ENCODE measurements around the gene MSI2.

The MSI2 gene

DNA sequence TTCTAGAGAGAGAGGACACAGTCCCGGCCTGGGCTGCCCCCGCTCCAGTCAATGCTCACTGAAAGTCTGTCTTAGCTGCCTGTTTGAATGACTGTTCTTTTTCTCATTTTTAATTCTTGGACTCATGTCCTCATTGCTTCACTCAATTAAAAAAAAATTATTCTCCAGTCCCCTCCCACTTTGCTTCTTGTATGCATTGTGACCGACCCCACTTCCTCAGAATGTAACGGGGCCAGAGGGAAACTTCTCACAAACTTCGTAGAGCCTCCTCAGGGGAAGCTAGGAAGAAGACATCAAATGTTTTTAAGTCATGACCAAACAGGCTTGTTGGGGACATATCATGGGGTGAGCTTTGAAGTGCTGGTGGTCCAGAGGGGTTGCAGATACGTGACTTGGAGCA is 375.5 kb downstream of the MSI2 start:
- no peak for DNase-seq

DNA sequence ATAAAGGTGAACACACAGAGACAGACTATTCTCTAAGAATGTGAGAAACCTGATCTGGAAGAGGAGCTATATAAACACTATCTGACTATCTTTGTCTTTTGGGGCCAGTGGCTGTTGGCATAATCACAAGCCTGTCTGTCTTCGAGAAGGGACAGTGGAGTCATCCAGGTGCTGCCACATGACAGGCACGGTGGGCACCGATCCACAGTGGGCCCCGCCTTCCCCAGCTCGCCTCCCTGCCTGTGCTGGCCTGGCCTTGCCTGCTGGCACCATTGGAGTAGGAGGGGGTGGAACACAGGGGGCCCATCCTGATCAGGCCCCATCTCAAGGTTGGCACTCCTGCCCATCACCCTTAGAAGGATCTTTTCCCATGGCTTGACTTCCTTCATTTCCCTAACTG is 376.0 kb downstream of the MSI2 start:
- no peak for DNase-seq

DNA sequence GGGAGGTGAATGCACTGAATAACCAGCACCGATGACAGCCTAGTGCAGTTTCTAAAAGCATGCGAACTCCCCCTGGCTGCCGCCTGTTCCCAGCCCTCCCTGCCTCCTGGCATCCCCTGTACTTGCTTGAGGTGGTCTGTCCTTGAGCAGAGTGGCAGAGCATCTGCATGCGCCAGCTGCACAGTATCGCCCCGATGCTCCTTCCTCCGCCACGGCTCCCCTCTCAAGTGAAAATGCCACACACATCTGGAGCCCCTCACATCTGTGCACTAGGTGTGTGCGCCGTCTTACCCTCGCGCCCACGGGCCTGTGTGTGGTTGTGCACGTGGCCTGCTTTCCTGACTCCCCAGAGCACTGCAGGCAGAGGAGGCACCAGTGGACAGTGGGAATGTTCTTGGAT is 376.9 kb downstream of the MSI2 start:
- DNase-seq = no peak

DNA sequence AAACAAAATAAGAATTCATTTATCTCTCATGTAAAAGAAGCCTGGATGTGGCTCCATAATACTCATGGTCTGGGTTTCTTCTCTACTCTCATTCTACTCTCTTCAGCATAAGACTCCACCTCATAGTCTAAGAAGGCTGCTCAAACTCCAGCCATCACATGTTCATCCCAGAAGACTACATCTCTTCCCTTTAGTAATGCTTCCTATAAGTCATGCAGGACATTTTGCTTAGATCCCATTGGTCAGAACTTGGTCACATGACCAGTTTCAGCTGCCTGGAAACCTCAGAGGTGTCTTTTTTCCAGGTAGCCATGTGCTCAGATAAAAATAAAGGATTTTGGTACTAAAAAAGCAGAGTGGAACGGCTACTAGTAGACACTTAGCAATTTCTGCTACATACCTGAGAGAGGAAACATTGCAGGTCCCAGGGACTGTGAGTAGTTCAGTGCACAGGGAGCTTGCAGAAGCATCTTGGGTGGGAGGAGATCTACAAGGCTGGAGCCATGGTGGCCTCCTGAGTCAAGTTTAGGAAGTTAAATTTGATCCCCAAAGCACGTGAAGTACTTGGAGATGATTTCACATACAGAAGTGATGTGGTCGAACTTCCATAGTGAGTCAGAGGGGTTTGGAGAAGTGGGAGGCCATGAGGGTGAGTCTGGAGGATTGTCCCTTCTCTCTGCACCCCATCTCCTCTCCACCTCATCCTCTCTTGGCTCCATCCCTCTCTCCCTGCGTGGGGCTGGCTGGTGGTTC is 378.6 kb downstream of the MSI2 start:
- DNase-seq = no peak

- no peak for DNase-seq
These were observed 380.0 kb downstream of the MSI2 start for GRCh38 chr17:57636274-57636673.

DNA sequence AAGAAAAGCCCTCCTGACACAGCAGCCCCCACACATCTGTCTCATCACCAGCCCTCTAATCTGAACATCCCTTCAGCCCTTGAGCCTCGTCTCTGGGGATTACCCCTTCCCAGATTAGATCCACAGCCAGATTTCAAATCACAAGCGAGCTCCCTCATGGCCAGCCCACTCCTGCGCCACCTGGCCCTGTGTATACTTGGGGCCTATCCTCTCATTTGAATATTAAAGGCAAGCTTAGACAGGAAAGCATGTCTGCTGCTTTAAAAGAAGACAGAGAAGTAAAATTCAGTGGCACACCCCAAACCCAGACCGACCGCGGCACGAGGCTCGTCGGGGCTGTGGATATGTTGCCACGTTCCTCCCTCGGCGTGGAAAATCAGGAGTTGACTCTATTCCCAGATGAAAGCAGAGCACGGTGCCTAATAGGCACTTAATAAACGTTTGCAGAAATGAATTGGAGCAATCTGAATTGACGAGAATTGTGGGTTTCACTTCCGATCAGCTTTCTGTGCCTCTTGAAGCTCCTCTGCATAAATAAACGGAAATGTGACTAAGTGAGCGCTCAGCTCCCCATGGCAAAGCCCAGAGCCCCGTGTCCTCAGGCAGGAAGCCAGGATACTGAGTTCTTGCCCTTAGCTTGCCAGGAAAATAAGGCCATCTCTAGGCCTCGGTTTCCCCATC is 380.8 kb downstream of the MSI2 start:
- DNase-seq = no peak

DNA sequence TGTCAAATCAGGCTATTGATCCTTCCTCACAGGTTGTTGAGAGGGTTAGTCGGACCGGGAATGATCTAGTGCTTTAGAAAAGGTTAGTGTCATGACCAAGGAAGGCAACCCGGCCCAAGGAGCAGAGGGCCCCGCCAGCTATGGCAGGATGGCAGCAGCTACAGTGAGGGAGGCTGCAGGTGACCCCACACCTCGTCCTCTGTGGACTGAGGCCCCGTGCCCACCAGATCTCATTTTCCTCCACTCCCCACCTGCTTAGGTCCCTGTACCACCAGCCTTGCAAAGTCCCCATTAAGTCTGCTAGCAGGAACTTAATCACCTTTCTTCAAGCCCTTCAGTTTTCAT is 381.3 kb downstream of the MSI2 start:
- no peak for DNase-seq

DNA sequence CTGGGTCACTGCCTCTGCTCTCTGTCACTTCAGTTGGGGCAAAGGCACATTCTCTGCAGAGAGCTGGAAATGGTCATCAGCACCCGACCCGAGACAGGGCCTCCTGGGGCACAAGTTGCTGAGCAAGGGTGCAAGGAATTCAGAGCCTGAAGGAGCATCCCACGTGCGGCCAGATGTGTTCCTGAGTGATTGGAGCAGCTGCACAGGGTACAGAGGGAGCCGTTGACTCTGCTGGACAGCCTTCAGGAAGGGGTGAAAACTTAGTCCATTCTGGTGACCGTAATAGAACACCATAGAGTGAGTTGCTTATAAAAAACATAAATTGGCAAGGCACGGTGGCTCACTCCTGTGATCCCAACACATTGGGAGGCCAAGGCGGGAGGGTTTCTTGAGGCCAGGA is 382.0 kb downstream of the MSI2 start:
- no peak for DNase-seq

GRCh38 chr17:57639381-57639780 is 383.1 kb downstream of the MSI2 start:
- DNase-seq = no peak

DNA sequence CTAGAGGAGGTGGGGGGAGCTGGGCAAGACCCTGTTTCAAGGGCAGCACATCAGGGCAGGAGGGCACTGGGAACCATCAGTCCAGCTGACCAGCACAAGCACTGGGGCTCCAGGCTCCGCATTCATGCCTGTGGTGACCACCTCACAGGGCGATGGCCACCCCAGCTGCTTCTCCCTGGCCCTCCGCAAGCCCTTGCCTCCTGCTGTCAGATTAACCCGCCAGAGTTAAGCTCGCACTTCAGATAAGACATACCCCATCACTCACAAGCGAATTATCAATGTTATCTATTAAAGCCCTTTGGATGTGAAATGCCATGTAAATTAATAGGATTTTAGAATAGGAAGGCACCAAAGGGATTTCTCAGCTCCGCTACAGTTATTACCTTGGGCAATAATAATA is 383.8 kb downstream of the MSI2 start:
- no peak for DNase-seq

DNA sequence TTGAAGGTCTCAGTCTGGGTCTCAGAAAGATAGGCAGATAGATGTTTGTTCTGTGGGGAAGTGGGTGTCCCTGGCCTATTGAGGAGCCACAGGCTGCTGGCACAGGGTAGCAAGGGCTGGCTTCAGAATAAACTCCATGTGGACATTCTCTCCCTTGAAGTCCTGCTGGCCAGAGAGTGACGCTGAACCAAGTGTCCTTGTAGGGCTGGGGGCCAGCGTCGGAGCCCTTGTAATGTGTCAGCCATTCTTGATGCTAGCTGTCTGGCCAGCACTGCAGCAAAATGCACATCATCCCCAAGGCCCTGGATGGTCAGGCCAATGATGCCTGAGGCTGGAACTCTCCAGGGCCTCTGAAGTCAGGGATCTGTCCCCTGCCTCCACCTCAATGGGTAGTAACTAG is 385.4 kb downstream of the MSI2 start:
- DNase-seq = no peak

GRCh38 chr17:57643062-57643461 is 386.7 kb downstream of the MSI2 start:
- no peak for DNase-seq

DNA sequence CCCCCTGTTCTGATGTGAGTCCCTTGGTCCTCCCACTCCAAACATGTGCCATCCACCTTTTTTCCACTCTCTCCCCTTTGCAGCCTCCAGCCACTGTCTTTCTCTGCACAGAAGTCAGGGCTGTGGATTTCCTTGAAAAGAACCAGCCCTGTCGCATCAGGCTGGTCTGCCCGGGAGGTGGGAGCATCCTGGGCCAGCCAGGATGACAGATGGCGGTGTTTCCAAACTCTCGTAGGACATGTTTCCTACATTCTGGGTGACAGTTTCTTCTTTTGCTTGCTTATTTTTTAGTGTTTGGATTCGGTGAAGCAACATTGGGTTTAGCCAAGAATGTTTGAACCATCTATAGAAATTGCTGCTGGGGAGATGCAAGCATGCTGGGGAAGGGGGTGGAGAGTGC is 388.0 kb downstream of the MSI2 start:
- DNase-seq = no peak

DNA sequence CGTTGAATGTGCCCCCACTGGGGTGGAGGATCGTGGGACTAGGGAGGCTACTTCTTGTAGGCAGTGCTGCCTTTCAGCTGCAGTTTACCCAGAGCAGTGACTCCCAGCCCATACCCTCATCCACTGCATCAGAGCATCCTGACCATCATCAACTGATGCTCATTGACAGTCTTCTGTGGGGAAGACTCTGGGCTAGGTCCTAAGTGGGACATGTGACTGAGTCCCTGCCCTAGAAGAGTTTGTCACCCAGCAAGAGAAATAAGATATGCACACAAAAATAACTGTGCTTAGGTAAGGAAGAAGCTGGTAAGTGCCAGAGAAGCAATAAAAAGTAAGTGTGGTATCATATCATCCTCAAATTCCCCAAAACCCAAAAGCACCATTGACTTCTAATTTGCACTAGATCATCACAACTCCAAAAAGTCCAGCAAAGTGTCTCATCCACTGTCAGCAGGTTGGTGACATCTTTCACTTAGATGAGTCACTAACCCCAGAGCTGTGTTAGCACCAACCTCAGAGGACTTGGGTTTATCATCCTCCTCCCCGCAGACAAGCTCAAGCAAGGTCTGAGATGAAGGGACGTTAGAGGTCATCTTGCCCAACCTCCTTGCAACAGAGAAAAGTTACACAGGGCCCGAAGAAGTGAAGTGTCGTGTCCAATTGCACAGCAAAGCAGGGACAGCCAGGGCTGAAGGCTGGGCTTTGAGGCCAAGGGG is 389.8 kb downstream of the MSI2 start:
- no peak for DNase-seq

DNA sequence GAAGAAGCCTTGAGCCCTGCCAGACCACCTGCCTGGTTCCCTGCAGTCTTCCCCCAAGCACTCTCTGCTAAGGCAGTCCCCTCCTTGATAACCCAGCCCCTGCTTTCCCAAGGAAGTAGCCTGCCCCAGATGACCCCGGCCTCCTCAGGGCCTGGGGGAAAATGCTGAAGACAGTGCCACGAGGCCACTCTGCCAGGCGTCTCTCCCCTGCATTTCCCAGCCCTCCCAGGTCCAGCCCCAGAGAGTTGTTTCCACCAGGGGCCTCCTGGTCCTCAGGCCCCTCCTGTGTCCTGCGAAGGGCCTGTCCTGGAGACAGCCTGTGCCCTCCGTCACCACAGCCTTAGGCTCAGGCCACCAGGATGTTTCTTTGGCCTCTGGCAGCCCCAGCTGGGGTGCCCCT is 392.4 kb downstream of the MSI2 start:
- no peak for DNase-seq

GRCh38 chr17:57649191-57649590 is 392.9 kb downstream of the MSI2 start:
- DNase-seq = no peak

DNA sequence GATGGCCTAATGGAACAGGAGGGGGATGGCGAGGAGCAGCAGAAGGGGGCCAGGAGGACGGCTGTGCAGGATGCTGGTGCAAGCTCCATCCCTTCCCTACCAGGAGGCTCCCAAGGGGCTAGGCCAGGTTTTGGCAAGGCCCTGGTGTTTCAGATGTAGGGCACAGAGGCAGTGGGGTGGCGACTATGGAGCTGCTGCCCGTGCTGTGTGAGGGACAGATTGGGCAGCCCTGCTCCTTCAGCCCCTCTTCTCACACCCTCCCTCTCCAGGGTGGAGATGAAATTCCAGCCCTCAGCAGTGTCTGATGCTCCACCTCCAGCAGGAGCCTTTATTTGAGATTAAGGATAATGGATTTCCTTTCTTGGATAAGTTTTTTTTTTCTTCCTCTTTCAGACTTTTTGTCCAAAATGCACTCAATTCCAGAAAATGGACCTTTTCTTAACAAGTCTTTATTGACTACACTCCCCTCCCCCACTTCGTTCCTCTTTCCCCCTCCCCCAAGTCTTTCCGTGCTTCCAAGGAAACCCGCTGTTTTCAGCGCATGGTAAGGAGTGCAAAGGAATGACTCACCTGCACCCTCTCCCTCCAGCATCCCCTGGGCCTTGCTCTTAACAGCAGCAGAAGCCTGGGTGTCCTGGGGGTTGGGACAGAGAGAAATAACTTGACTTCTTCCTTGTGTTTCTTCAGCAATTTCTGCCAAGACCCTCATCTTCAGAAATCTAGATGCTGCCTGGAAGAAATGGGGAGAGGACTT is 393.6 kb downstream of the MSI2 start:
- DNase-seq = no peak

GRCh38 chr17:57650548-57650947 is 394.2 kb downstream of the MSI2 start:
- no peak for DNase-seq

- no peak for DNase-seq
These were observed 395.1 kb downstream of the MSI2 start for GRCh38 chr17:57651451-57651850.

- no peak for DNase-seq
These were observed 395.7 kb downstream of the MSI2 start for GRCh38 chr17:57651996-57652395.

GRCh38 chr17:57652811-57653210 is 396.5 kb downstream of the MSI2 start:
- no peak for DNase-seq

DNA sequence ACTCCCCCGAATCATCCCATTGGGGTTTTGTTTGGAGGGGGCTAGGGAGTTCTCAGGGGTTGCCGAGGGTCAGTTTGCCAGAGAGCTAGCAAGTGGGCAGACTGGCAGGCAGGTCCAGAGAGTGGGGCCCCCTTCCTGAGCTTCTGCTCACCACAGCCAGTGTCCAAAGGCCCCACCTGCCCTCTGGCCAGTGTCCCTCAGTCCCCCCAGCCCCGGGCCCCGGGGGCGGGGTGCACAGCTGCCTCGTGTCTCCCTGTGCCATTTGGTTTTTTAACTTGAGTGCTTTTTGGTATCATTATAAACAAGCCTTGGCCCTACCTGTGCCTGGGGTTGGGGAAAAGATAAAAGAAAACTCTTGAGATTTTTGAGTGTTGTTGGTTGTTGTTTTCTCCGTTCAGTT is 397.0 kb downstream of the MSI2 start:
- DNase-seq = no peak

DNA sequence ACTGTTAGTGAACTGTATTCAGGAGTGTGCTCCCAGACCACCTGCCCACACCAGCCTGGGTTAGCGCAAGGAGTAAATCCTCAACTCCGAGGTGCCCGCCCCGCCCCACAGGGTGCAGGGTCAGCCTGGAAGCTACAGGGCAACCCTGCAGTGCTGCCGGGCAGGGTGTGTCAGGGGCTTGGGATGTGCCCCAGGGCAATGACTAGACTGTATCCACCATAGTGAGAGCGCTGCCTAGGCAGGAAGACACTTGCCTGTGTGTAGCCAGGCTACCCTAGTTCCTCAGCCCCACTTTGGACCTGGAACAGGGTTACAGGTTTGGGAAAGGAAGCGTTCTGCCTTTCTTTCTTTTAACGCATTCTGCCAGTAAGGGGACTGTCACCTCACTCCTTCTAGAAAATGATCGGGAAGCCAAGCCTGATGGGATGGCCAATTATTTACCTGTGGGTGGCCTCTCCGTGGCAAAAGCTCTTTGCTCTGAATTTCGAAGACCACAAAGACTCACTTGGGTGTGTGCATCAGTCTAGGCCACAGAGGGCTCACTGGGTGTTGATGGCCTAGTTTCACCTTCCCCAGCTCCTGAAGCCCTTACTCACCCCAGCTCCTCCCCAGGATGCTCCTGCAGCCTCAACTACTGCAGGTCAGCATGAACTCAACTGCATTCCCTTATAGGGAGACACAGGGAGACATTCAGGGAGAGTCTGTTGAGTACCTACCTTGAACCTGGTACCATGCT is 397.9 kb downstream of the MSI2 start:
- no peak for DNase-seq

Measured in NCI-H1436 (cell line).